HT1080 (cell line): Measurements from ENCODE around the gene HIRIP3. TPM values are rescaled to one million over a fixed set of nuclear protein-coding genes. Genes with fewer than 3 reads are reported as not detected.
"Not testable (repeated sequence)": the region's sequence is repeated elsewhere in the genome, so short reads cannot be mapped to it uniquely, and the experiment has no call there.

Source experiments
- DNase-seq: peaks from one replicate; pipeline ENCODE4 v3.0.0-alpha.2; 2015; ENCODE audit warnings: low read depth
- total RNA-seq: library from RNA; depleted of rRNA; stranded (reverse); fragments of >200 nt; shearing (Covaris generic); gene quantifications from 2 replicates; pipeline ENCODE4 v1.2.3, GENCODE V29; 2014

HIRIP3 gene
- total RNA-seq, 1 experiment from 2014 or later = 33.8 TPM

DNA sequence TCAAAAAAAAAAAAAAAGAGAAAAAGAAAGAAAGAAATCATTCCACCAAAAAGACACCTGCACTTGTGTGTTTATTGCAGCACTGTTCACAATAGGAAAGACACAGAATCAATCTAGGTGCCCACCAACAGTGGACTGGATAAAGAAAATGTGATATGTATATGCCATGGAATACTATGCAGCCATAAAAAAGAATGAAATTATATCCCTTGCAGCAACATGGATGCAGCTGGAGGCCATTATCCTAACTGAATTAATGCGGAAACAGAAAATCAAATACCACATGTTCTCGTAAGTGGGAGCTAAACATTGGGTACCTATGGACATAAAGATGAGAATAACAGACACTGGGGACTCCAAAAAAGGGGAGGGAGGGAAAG is 21.9 kb upstream of the HIRIP3 start:
- DNase-seq = no peak

DNA sequence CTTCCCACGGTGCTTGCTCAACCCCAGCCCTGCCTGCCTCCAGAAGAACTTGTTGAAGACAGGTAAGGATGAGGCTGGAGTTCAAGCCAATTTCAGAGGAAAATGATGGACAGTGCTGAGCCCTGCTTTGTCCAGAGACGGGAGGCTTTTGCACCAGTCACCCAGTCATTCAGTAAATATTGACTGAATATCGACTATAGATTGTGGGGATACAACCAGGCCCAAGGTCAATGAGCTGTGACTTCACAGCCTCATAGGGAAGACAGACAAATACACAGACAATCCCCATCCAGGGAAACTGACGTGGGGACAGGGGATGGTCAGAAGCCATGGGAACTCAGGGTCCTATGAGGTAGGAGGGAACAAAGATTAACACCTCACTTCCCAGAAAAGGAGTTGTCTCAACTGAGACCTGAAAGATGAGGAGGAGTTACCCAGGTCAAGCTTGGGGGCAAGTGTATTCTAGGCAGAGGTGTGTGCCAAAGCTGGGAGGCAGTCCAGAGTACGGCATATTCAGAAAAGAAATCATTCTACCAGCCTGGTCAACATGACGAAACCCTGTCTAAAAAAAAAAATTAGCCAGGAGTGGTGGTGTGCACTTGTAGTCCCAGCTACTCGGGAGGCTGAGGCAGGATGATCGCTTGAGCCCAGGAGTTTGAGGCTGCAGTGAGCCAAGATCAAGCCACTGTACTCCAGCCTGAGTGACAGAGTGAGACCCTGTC is 21.3 kb upstream of the HIRIP3 start:
- DNase-seq = no peak

GRCh38 chr16:30015450-30015849 is 20.0 kb upstream of the HIRIP3 start:
- not testable (repeated sequence) for DNase-seq

- DNase-seq = not testable (repeated sequence)
These were observed 17.2 kb upstream of the HIRIP3 start for GRCh38 chr16:30012598-30012997.

DNA sequence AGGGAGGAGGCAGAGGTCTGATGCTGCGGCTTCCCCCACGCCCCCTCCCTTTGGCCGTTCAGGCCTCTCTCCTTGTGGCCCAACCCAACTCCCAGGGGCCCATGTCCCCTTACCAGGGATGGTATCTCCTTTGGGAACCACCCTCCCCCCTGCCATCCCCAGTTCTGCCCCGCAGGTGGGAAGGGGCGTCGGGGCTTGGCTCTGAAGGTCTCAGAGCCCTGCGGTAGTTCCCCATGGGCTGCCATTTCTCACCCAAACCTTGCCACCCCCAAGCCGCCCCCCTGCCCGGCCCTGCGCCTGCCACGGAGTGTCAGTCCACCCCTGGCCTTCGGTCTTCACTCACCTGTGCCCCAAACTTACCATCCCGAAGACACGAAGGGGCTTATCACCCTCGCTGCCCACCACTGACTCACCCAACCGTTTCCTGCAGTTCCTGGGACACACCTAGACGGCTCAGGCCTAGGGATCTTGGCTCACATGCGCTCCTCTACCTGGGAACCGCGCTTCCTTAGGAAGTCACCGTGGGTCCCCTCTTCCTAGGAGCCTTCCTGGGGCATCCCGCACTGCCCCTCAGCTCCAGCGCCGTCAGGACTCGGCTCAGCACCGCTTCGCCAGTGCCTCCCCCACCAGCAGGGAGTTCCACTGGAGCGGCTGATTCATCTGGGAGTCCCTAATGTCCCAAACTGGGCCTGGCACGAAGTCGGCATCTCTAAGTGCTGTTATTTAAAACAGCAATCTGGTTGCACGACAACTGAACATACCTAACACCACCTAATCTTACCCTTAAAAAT is 16.5 kb upstream of the HIRIP3 start:
- no peak for DNase-seq

DNA sequence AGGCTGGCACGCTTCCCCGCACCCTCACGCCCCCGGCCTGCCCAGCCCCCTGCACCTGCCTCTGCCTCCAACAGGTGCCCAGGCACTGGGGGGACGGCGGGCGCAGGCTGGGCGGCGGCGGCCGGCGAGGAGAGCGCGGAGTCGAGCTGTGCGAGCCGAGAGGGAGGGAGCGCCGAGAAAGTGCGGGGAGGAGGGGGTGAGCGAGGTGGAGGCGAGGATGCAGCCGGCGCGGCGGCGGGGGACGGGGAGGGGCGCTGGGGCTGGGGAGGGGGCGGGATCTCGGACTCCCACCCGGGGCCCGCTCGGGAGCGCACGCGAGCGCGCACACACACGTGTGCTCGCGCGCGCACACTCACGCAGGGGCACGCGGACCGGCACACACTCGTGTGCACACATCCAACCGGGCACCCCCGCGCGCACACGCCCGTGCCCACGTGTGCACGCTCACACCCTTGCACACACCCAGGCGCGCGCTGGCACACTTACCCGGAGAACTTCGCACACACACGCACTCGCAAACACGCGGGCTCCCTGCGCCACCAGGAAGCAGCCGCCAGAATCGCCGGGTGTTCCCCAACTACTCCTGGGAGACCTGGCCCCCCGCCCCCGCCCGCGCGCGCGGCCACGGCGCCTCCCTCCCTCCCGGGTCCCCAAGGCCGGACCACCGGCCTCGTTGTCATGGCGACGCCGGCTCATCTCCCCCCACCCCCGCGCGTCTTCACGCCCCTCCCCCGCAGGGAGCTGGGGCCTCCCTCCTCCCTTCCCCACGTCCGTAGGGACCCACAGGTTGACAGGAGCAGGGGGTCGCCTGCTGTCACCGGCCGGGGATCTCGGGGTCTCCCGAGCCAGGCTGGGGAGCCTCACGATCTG is 15.7 kb upstream of the HIRIP3 start, which contains the start of gene DOC2A:
TSS of gene DOC2A (minus strand) at position 184 of the 870 bp plus-strand sequence. CDS start 805 bp downstream, outside the sequence.
- DNase-seq = no peak

- no peak for DNase-seq
These were observed 14.8 kb upstream of the HIRIP3 start for GRCh38 chr16:30009990-30010843.

GRCh38 chr16:30009085-30009862 is 13.9 kb upstream of the HIRIP3 start:
- no peak for DNase-seq

- no peak for DNase-seq
These were observed 12.0 kb upstream of the HIRIP3 start for GRCh38 chr16:30007378-30007895.

DNA sequence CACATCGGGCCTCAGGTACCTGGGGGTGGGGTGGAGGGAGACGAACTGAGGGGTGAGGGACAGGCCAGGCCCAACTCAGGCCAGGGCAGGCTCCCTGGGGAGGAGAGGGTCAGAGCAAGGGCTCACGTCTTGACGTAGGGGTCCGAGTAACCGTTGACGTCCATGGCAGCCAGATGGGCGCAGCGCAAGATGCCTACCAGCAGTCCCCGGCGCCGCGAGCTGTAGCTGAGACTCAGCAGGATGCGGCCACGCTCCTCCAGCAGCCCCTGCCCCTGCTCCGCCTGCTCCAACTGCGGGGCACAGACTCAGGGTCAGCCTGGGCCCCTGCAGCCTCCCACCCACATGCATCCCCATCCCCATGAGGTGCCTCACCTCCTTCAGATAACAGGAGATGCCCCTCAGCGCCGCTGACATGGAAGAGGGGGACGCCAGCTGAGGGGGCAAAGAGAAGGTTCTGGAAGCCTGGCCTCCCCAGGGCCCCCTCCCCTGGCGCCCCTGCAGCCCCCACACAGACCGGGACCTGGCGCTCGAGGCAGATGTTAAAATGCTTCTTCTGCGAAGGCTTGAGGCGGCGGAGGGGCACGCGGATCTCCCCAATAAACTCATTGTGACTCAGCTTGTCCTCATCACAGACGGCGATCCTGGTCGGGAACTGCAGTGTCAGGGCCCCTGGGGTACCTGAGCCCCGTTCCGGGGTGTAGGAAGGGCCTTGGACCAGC is 11.4 kb upstream of the HIRIP3 start:
- no peak for DNase-seq

- DNase-seq = no peak
These were observed 10.7 kb upstream of the HIRIP3 start for GRCh38 chr16:30006095-30006473.

- peak; percentile 23 for DNase-seq
These were observed 10.1 kb upstream of the HIRIP3 start for GRCh38 chr16:30005341-30006094.

- no peak for DNase-seq
These were observed 9.4 kb upstream of the HIRIP3 start for GRCh38 chr16:30004811-30005242.

GRCh38 chr16:30004424-30004776 is 9.0 kb upstream of the HIRIP3 start:
- no peak for DNase-seq

- no peak for DNase-seq
These were observed 8.4 kb upstream of the HIRIP3 start for GRCh38 chr16:30003670-30004423.

GRCh38 chr16:30002614-30003346 is 7.4 kb upstream of the HIRIP3 start:
- DNase-seq = no peak
